HepG2 (cell line): ENCODE results near the gene CAGE1. TPM values are rescaled to one million over a fixed set of nuclear protein-coding genes. Genes with fewer than 3 reads are reported as not detected.

Experiments
- ATAC-seq: fragments of 200-7000 bp; cut with Tn5 transposase; 3 replicates; pipeline ENCODE4 v1.9.1; 2020; ENCODE audit warnings: mild to moderate bottlenecking, moderate library complexity
- BruUV-seq: library from RNA; stranded (reverse); fragments of 400-500 nt; replicated peaks from 2 replicates; lab custom pipeline; 2021; lab: Mats Ljungman, UMichigan
- CTCF ChIA-PET: fragments of 300-600 bp; formaldehyde crosslinking; extraction: SDS; loops from one replicate; lab custom pipeline; 2021; ENCODE audit warnings: low total read pairs, inconsistent platforms, low intra/inter-chr PET ratio; lab: Yijun Ruan, JAX
- POLR2A ChIA-PET: fragments of 350-600 bp; sonication (Branson Sonifier 250); formaldehyde crosslinking; loops from one replicate; lab custom pipeline; 2020; ENCODE audit warnings: antibody characterized with exemption, inconsistent platforms; lab: Yijun Ruan, JAX
- DNase-seq: peaks from one replicate; pipeline ENCODE4 v3.0.0-alpha.2; 2015; ENCODE audit warnings: low spot score
- FAIRE-seq: peaks from 3 replicates; lab custom pipeline; 2011; peaks lifted over from hg19 to GRCh38; lab: Jason Lieb, UNC
- H2AFZ ChIP-seq: one replicate; pipeline ENCODE4 v1.6.1; 2011; ENCODE audit warnings: low read length, inconsistent platforms
- H3K27ac ChIP-seq: fragments of 300-600 bp; 3 replicates; pipeline ENCODE4 v1.8.0; 2011; ENCODE audit warnings: mixed run types, mild to moderate bottlenecking, mixed read lengths, low read length, inconsistent platforms; ENCODE audit not compliant: insufficient read depth; ENCODE audit errors: extremely low read length
- H3K27me3 ChIP-seq, 2 experiments: fragments of 200-600 bp in 1 of 2; 2 replicates in 1 of 2; 3 replicates in 1 of 2; pipeline versions ENCODE4 v1.6.0 to v1.8.0; 2011; ENCODE audit warnings: low read length in 2 of 2, mild to moderate bottlenecking in 2 of 2, moderate library complexity in 2 of 2, inconsistent platforms in 1 of 2; ENCODE audit not compliant: insufficient read depth in 2 of 2, control insufficient read depth in 1 of 2
- H3K36me3 ChIP-seq, 2 experiments: fragments of 200-600 bp in 1 of 2; replicated peaks in 1 of 2; 2 replicates in 1 of 2; 3 replicates in 1 of 2; pipeline versions ENCODE4 v1.5.1 to v1.8.0; 2011; ENCODE audit warnings: low read length in 2 of 2, inconsistent platforms in 1 of 2; ENCODE audit not compliant: insufficient read depth in 2 of 2, control insufficient read depth in 1 of 2
- H3K4me1 ChIP-seq: 2 replicates; pipeline ENCODE4 v1.5.1; 2012; ENCODE audit warnings: low read length, inconsistent platforms; ENCODE audit not compliant: insufficient read depth
- H3K4me2 ChIP-seq: 2 replicates; pipeline ENCODE4 v1.6.0; 2011; ENCODE audit warnings: low read depth, low read length, inconsistent platforms
- H3K4me3 ChIP-seq, 3 experiments: fragments of 200-600 bp in 1 of 3; sonication (generic), shearing (Covaris generic) in 1 of 3; replicated peaks in 1 of 3; 2 replicates each; pipeline ENCODE4 v1.5.1; 2011 to 2016; ENCODE audit warnings: low read length in 3 of 3, inconsistent platforms in 2 of 3, low read depth in 2 of 3, mild to moderate bottlenecking in 2 of 3, control low read depth in 1 of 3, mixed read lengths in 1 of 3; ENCODE audit not compliant: insufficient read depth in 1 of 3
- H3K79me2 ChIP-seq: one replicate; pipeline ENCODE4 v1.6.1; 2011; ENCODE audit warnings: low read length, inconsistent platforms; ENCODE audit not compliant: insufficient read depth
- H3K9ac ChIP-seq: 2 replicates; pipeline ENCODE4 v1.6.0; 2011; ENCODE audit warnings: mild to moderate bottlenecking, low read depth, low read length, inconsistent platforms; ENCODE audit not compliant: insufficient read depth
- H3K9me3 ChIP-seq: 2 replicates; pipeline ENCODE4 v1.5.1; 2012; ENCODE audit warnings: mild to moderate bottlenecking, low read length
- H4K20me1 ChIP-seq: 2 replicates; pipeline ENCODE4 v1.6.0; 2011; ENCODE audit warnings: inconsistent platforms, mild to moderate bottlenecking, low read length, moderate library complexity; ENCODE audit not compliant: insufficient read depth
- ARID5B ChIP-seq: IDR thresholded peaks from 2 replicates; pipeline ENCODE4 v1.4.0; 2020; ENCODE audit warnings: mild to moderate bottlenecking, missing genetic modification reagents
- CBX1 ChIP-seq: IDR thresholded peaks from one replicate; pipeline ENCODE4 v1.6.1; 2016; ENCODE audit warnings: antibody characterized with exemption, low read depth
- KDM2A ChIP-seq: sonication (generic); formaldehyde crosslinking; IDR thresholded peaks from 2 replicates; pipeline ENCODE4 v1.4.0; 2020; ENCODE audit warnings: low read depth, missing genetic modification reagents, borderline replicate concordance
- NFRKB ChIP-seq: fragments of 450-650 bp; IDR thresholded peaks from 2 replicates; pipeline ENCODE4 v1.6.1; 2017
- NFYC ChIP-seq: IDR thresholded peaks from 2 replicates; pipeline ENCODE4 v1.6.1; 2016; ENCODE audit warnings: missing genetic modification reagents, missing compliant biosample characterization
- RBM39 ChIP-seq: fragments of 200-400 bp; formaldehyde crosslinking; IDR thresholded peaks from one replicate; pipeline ENCODE4 v1.6.1; 2018; ENCODE audit warnings: antibody characterized with exemption, mild to moderate bottlenecking, low read depth, low read length; ENCODE audit not compliant: poor library complexity, severe bottlenecking
- XRCC5 ChIP-seq: fragments of 200-400 bp; formaldehyde crosslinking; optimal IDR thresholded peaks from 2 replicates; pipeline ENCODE3; 2017; ENCODE audit warnings: mild to moderate bottlenecking, low read length
- ZBTB46 ChIP-seq: sonication (generic); formaldehyde crosslinking; IDR thresholded peaks from 2 replicates; pipeline ENCODE4 v1.4.0; 2020; ENCODE audit warnings: mild to moderate bottlenecking, missing genetic modification reagents, borderline replicate concordance
- ZNF12 ChIP-seq: sonication (generic); formaldehyde crosslinking; IDR thresholded peaks from 2 replicates; pipeline ENCODE4 v1.5.0; 2020; ENCODE audit warnings: missing genetic modification reagents
- ZNF777 ChIP-seq: sonication (generic); formaldehyde crosslinking; IDR thresholded peaks from 2 replicates; pipeline ENCODE4 v1.4.0; 2020; ENCODE audit warnings: missing genetic modification reagents
- WGBS: methylation state at CpG from one replicate; pipeline ENCODE4 v1.1.6; 2017; ENCODE audit warnings: low lambda C conversion rate; 5-methylcytosine and 5-hydroxymethylcytosine counted together
- in situ Hi-C: cut with HindIII; loops from 2 replicates; pipeline ENCODE4 v1.10.0; 2017; ENCODE audit warnings: low pct_unique_long_range_greater_than_20kb; ENCODE audit not compliant: extremely low pct_ligation_motif_present
- intact Hi-C: fragments of 100-400 bp; cut with micrococcal nuclease; formaldehyde crosslinking; loops from one replicate; pipeline ENCODE4 v1.10.0; 2022; ENCODE audit not compliant: unreplicated experiment
- polyA plus RNA-seq, 8 experiments: library from polyadenylated mRNA; depleted of rRNA in 3 of 8; stranded (reverse) in 7 of 8; unstranded in 1 of 8; fragments of >200 nt; fragmentation: Illumina TruSeq in 4 of 8; extraction: Trizol in 4 of 8; gene quantifications; 2 replicates each; pipeline versions ENCODE4 v1.2.1 to v1.2.3, GENCODE V29; 2011 to 2016; ENCODE audit warnings: low read depth in 4 of 8, missing spikeins in 1 of 8, mixed read lengths in 1 of 8; ENCODE audit not compliant: insufficient read depth in 1 of 8
- total RNA-seq, 5 experiments: library from RNA; depleted of rRNA; stranded (reverse); fragments of >200 nt; fragmentation: Illumina TruSeq; extraction: Trizol; gene quantifications; 2 replicates each; pipeline ENCODE4 v1.2.3, GENCODE V29; 2016; ENCODE audit warnings: low read depth in 1 of 5

CAGE1 gene
- total and polyA plus RNA-seq, 2 of the 13 experiments (the other 11 are each of a cell fraction or from before 2014, with no cell fraction given), result 0.03 to 0.15 TPM

- Histone ChIP-seq H3K9ac (no peak overlapping the region), H3K79me2 (no peaks in the 10 kb centered on the region), H3K4me1 (peaks cover 31% of the 10 kb centered on the region), H3K36me3 (no peaks in the 10 kb centered on the region), H3K27ac (no peak overlapping the region), H3K27me3 (no peaks in the 10 kb centered on the region), H4K20me1 (no peaks in the 10 kb centered on the region), H3K4me2 (no peak overlapping the region), H2AFZ (no peak overlapping the region), H3K4me3 (no peak overlapping the region), H3K9me3 (no peaks in the 10 kb centered on the region)
- no peak for DNase-seq
- no peak for TF ChIP-seq ZBTB46 (CRISPR knock-in tag)
- TF ChIP-seq ZNF12 (CRISPR knock-in tag), result peak; percentile 92
- intact Hi-C loops, result loop anchor here (5.0 kb wide), 1 partner anchor 283 kb away; no protein-coding TSS in a partner anchor
- ChIA-PET POLR2A (no interaction called here), CTCF (no interaction called here)
- WGBS, result 25% methylated on average over 3 of the region's 3 CpGs
- in situ Hi-C loops, result no loop called here
- FAIRE-seq, result no peak
- no TSS peak for BruUV-seq
- ATAC-seq, result no peak
Measured at GRCh38 chr6:7334685-7335084, 54.9 kb downstream of the CAGE1 start.

GRCh38 chr6:7332090-7332745, 57.3 kb downstream of the CAGE1 start:
- ChIA-PET CTCF (no interaction called here), POLR2A (interaction anchor here (0.9 to 1.3 kb wide), 4 partner anchors 10 to 57 kb away, joined by 3 to 9 read pairs (median 6); partner anchors contain the start of genes CAGE1, RIOK1 and SSR1)
- Histone ChIP-seq H3K4me3 (peak overlapping the region; percentile 6 to 29 (median 20)), H3K9me3 (no peaks in the 10 kb centered on the region), H3K9ac (no peak overlapping the region), H3K79me2 (no peaks in the 10 kb centered on the region), H3K4me2 (peak overlapping the region; percentile 62), H3K4me1 (peaks cover 20% of the 10 kb centered on the region), H4K20me1 (no peaks in the 10 kb centered on the region), H3K27ac (no peak overlapping the region), H3K36me3 (no peaks in the 10 kb centered on the region), H2AFZ (peak overlapping the region; percentile 77), H3K27me3 (no peaks in the 10 kb centered on the region)
- FAIRE-seq (peak; percentile 53), ATAC-seq (peak; percentile 98), DNase-seq (peak; percentile 42)
- intact Hi-C loops, result no loop called here
- WGBS, result 18% methylated on average over 8 of the region's 8 CpGs
- BruUV-seq, result no TSS peak
- in situ Hi-C loops, result no loop called here
- TF ChIP-seq RBM39 (no peak), KDM2A (0 out of 2 replicates have a peak, but pooled peaks have one; percentile 25), XRCC5 (peak; percentile 41), CBX1 (no peak), ZNF777 (CRISPR knock-in tag) (no peak), NFYC (CRISPR knock-in tag) (0 out of 2 replicates have a peak, but pooled peaks have one; percentile 17), NFRKB (no peak), ARID5B (CRISPR knock-in tag) (peak; percentile 3; the same call in 1 of the 2 replicates)
